H1 (cell line): ENCODE measurements around the gene FLT1. TPM values are rescaled to one million over a fixed set of nuclear protein-coding genes. Genes with fewer than 3 reads are reported as not detected.

Experiments
- CTCF ChIA-PET: fragments of 300-600 bp; sonication (Branson Sonifier 250); formaldehyde crosslinking; loops from one replicate; lab custom pipeline; 2021; ENCODE audit not compliant: partially characterized antibody; lab: Charles Lee
- POLR2A ChIA-PET: fragments of 300-600 bp; sonication (Branson Sonifier 250); formaldehyde crosslinking; loops from one replicate; lab custom pipeline; 2021; ENCODE audit warnings: inconsistent platforms; ENCODE audit not compliant: partially characterized antibody; lab: Charles Lee
- DNase-seq, 2 experiments: peaks; one replicate each; pipeline versions ENCODE4 v3.0.0 to v3.0.0-alpha.2; 2010 to 2022; ENCODE audit warnings: low spot score in 2 of 2, low read depth in 1 of 2, mixed read lengths in 1 of 2
- FAIRE-seq: peaks from 2 replicates; lab custom pipeline; 2011; peaks lifted over from hg19 to GRCh38; lab: Jason Lieb, UNC
- H2AFZ ChIP-seq: 2 replicates; pipeline ENCODE4 v1.8.1; 2012; ENCODE audit warnings: low read length, inconsistent platforms
- H2AK5ac ChIP-seq: 2 replicates; pipeline ENCODE4 v1.6.1; 2013; ENCODE audit warnings: low read depth, low read length
- H2BK120ac ChIP-seq: replicated peaks from 2 replicates; pipeline ENCODE3; 2013; ENCODE audit warnings: low read depth, low read length, inconsistent platforms
- H2BK12ac ChIP-seq: 2 replicates; pipeline ENCODE4 v1.6.1; 2013; ENCODE audit warnings: low read depth, low read length
- H2BK15ac ChIP-seq: 2 replicates; pipeline ENCODE4 v1.6.1; 2013; ENCODE audit warnings: low read length
- H2BK20ac ChIP-seq: 2 replicates; pipeline ENCODE4 v1.6.1; 2013; ENCODE audit warnings: low read length
- H2BK5ac ChIP-seq: 2 replicates; pipeline ENCODE4 v1.6.1; 2013; ENCODE audit warnings: low read depth, low read length
- H3K14ac ChIP-seq: 2 replicates; pipeline ENCODE4 v1.6.1; 2013; ENCODE audit warnings: inconsistent platforms; ENCODE audit not compliant: insufficient read length
- H3K18ac ChIP-seq: 2 replicates; pipeline ENCODE4 v1.6.1; 2013; ENCODE audit warnings: low read length; ENCODE audit errors: extremely low read depth
- H3K23ac ChIP-seq: 2 replicates; pipeline ENCODE4 v1.6.1; 2013; ENCODE audit warnings: inconsistent platforms; ENCODE audit not compliant: insufficient read length
- H3K23me2 ChIP-seq: 2 replicates; pipeline ENCODE4 v1.6.1; 2013; ENCODE audit warnings: low read depth, low read length
- H3K27ac ChIP-seq: 2 replicates; pipeline ENCODE4 v1.6.1; 2011; ENCODE audit warnings: low read depth, low read length, inconsistent platforms
- H3K27me3 ChIP-seq, 4 experiments: replicated peaks in 1 of 4; 1 replicate in 1 of 4; 2 replicates in 3 of 4; pipeline versions ENCODE4 v1.6.1 to v1.8.1; 2011 to 2013; ENCODE audit warnings: low read length in 3 of 4, mild to moderate bottlenecking in 3 of 4, inconsistent platforms in 2 of 4, mixed read lengths in 2 of 4, moderate library complexity in 1 of 4; ENCODE audit not compliant: control insufficient read depth in 3 of 4, insufficient read depth in 3 of 4; ENCODE audit errors: extremely low read depth in 1 of 4
- H3K36me3 ChIP-seq, 4 experiments: 2 replicates each; pipeline versions ENCODE4 v1.6.1 to v1.8.1; 2011 to 2013; ENCODE audit warnings: mild to moderate bottlenecking in 4 of 4, low read length in 3 of 4, moderate library complexity in 2 of 4, control low read depth in 1 of 4, inconsistent platforms in 1 of 4; ENCODE audit not compliant: insufficient read depth in 4 of 4, control insufficient read depth in 2 of 4
- H3K4ac ChIP-seq: replicated peaks from 2 replicates; pipeline ENCODE3; 2013; ENCODE audit warnings: low read length, low read depth, mixed read lengths, inconsistent platforms; ENCODE audit not compliant: insufficient read length
- H3K4me1 ChIP-seq, 4 experiments: replicated peaks in 1 of 4; 1 replicate in 1 of 4; 2 replicates in 3 of 4; pipeline versions ENCODE4 v1.6.1 to v1.8.1; 2011 to 2013; ENCODE audit warnings: low read length in 3 of 4, inconsistent platforms in 2 of 4, mixed read lengths in 1 of 4; ENCODE audit not compliant: insufficient read depth in 4 of 4, control insufficient read depth in 3 of 4
- H3K4me2 ChIP-seq, 2 experiments: 2 replicates each; pipeline versions ENCODE4 v1.6.1 to v1.8.1; 2011 to 2013; ENCODE audit warnings: low read depth in 2 of 2, low read length in 2 of 2, control low read depth in 1 of 2, inconsistent platforms in 1 of 2, mild to moderate bottlenecking in 1 of 2; ENCODE audit not compliant: insufficient read depth in 1 of 2
- H3K4me3 ChIP-seq, 4 experiments: fragments of 200-600, 300-600 bp in 1 of 4; sonication (generic), shearing (Covaris generic), sonication (Bioruptor Twin) in 1 of 4; 2 replicates each; pipeline versions ENCODE4 v1.5.1 to v1.8.1; 2011 to 2016; ENCODE audit warnings: low read length in 4 of 4, low read depth in 3 of 4, control low read depth in 2 of 4, inconsistent platforms in 2 of 4, mild to moderate bottlenecking in 2 of 4, mixed read lengths in 1 of 4, moderate library complexity in 1 of 4; ENCODE audit not compliant: insufficient read depth in 2 of 4; ENCODE audit errors: extremely low read depth in 1 of 4
- H3K56ac ChIP-seq: replicated peaks from 2 replicates; pipeline ENCODE3; 2013; ENCODE audit warnings: low read depth, mild to moderate bottlenecking, mixed read lengths, low read length, inconsistent platforms; ENCODE audit not compliant: insufficient read length
- H3K79me1 ChIP-seq: 2 replicates; pipeline ENCODE4 v1.6.1; 2013; ENCODE audit warnings: low read depth, low read length, control low read depth
- H3K79me2 ChIP-seq, 2 experiments: 2 replicates each; pipeline versions ENCODE4 v1.6.1 to v1.8.1; 2012 to 2013; ENCODE audit warnings: low read length in 2 of 2, mild to moderate bottlenecking in 2 of 2, inconsistent platforms in 1 of 2; ENCODE audit not compliant: insufficient read depth in 2 of 2, control insufficient read depth in 1 of 2
- H3K9ac ChIP-seq, 4 experiments: replicated peaks in 1 of 4; 1 replicate in 1 of 4; 2 replicates in 3 of 4; pipeline versions ENCODE4 v1.6.1 to v1.8.1; 2011 to 2013; ENCODE audit warnings: low read depth in 3 of 4, low read length in 3 of 4, control low read depth in 2 of 4, mild to moderate bottlenecking in 2 of 4, moderate library complexity in 2 of 4, inconsistent platforms in 1 of 4; ENCODE audit errors: extremely low read depth in 1 of 4
- H3K9me3 ChIP-seq, 2 experiments: 2 replicates each; pipeline versions ENCODE4 v1.6.1 to v1.8.1; 2012 to 2013; ENCODE audit warnings: mild to moderate bottlenecking in 2 of 2, moderate library complexity in 2 of 2, control low read depth in 1 of 2, inconsistent platforms in 1 of 2, low read depth in 1 of 2, low read length in 1 of 2, mixed read lengths in 1 of 2; ENCODE audit not compliant: insufficient read depth in 2 of 2
- H4K20me1 ChIP-seq, 2 experiments: replicated peaks in 1 of 2; 2 replicates each; pipeline versions ENCODE3 to v1.8.1; 2011 to 2013; ENCODE audit warnings: inconsistent platforms in 2 of 2, low read length in 2 of 2, mild to moderate bottlenecking in 1 of 2; ENCODE audit not compliant: insufficient read depth in 2 of 2, control insufficient read depth in 1 of 2
- H4K5ac ChIP-seq: 2 replicates; pipeline ENCODE4 v1.6.1; 2013; ENCODE audit warnings: low read length, low read depth, mixed read lengths, inconsistent platforms; ENCODE audit not compliant: insufficient read length
- H4K8ac ChIP-seq: 2 replicates; pipeline ENCODE4 v1.8.0; 2013; ENCODE audit warnings: mild to moderate bottlenecking, moderate library complexity, low read length, inconsistent platforms; ENCODE audit not compliant: insufficient read depth; ENCODE audit errors: extremely low read depth
- H4K91ac ChIP-seq: replicated peaks from 2 replicates; pipeline ENCODE3; 2013; ENCODE audit warnings: low read length, mixed read lengths, inconsistent platforms; ENCODE audit not compliant: insufficient read length
- CTBP2 ChIP-seq: IDR thresholded peaks from 2 replicates; pipeline ENCODE4 v1.7.0; 2011; ENCODE audit warnings: borderline replicate concordance, mild to moderate bottlenecking, moderate library complexity, mixed read lengths, low read length; ENCODE audit not compliant: insufficient read depth, insufficient read length
- CTCF ChIP-seq, 3 experiments: IDR thresholded peaks; 1 replicate in 2 of 3; 2 replicates in 1 of 3; pipeline versions ENCODE4 v1.5.1 to v1.6.1; 2011; ENCODE audit warnings: low read length in 3 of 3, mild to moderate bottlenecking in 3 of 3, inconsistent platforms in 2 of 3, low read depth in 1 of 3, moderate library complexity in 1 of 3; ENCODE audit not compliant: insufficient read depth in 1 of 3; ENCODE audit errors: control extremely low read depth in 1 of 3
- KDM5A ChIP-seq: fragments of 200-600 bp; IDR thresholded peaks from 2 replicates; pipeline ENCODE4 v1.7.1; 2012; ENCODE audit warnings: mild to moderate bottlenecking, low read length, inconsistent platforms, mixed read lengths
- PHF8 ChIP-seq: fragments of 200-600 bp; sonication (generic); conservative IDR thresholded peaks from 2 replicates; pipeline ENCODE4 v1.7.1; 2012; ENCODE audit warnings: low read depth, mild to moderate bottlenecking, inconsistent platforms, low read length, moderate library complexity
- RAD21 ChIP-seq, 2 experiments: IDR thresholded peaks in 1 of 2; conservative IDR thresholded peaks in 1 of 2; 2 replicates each; pipeline ENCODE4 v1.6.1; 2011; ENCODE audit warnings: low read depth in 2 of 2, low read length in 2 of 2, improper control_type of control experiment in 1 of 2, inconsistent platforms in 1 of 2, mild to moderate bottlenecking in 1 of 2, moderate library complexity in 1 of 2
- RFX5 ChIP-seq: IDR thresholded peaks from 2 replicates; pipeline ENCODE4 v1.6.1; 2011; ENCODE audit warnings: low read depth, low read length, improper control_type of control experiment, borderline replicate concordance
- SIX5 ChIP-seq: IDR thresholded peaks from 2 replicates; pipeline ENCODE4 v1.6.1; 2011; ENCODE audit warnings: mild to moderate bottlenecking, low read depth, low read length
- SRF ChIP-seq: IDR thresholded peaks from 2 replicates; pipeline ENCODE4 v1.6.1; 2011; ENCODE audit warnings: mild to moderate bottlenecking, low read depth, low read length, moderate library complexity
- TAF7 ChIP-seq: optimal IDR thresholded peaks from 2 replicates; pipeline ENCODE3; 2011; ENCODE audit warnings: low read depth, mild to moderate bottlenecking, inconsistent platforms, low read length, moderate library complexity, borderline replicate concordance
- WGBS, 2 experiments: shearing (Covaris generic) in 1 of 2; methylation state at CpG; one replicate each; pipeline versions ENCODE4 v1.1.6 to v1.1.7; 2013 to 2015; ENCODE audit warnings: low lambda C conversion rate in 2 of 2, mixed read lengths in 2 of 2, inconsistent platforms in 1 of 2, low coverage in 1 of 2, missing lambda C conversion rate in 1 of 2; ENCODE audit not compliant: insufficient replicate concordance in 2 of 2, insufficient coverage in 1 of 2, insufficient read length in 1 of 2; ENCODE audit errors: extremely low coverage in 1 of 2, missing lambda C conversion rate in 1 of 2; 5-methylcytosine and 5-hydroxymethylcytosine counted together
- polyA plus RNA-seq, 7 experiments: library from polyadenylated mRNA; depleted of rRNA in 3 of 7; stranded (reverse) in 5 of 7; unstranded in 2 of 7; fragments of >200 nt in 5 of 7; fragments of 200-250 nt in 2 of 7; gene quantifications; 1 replicate in 5 of 7; 2 replicates in 1 of 7; 4 replicates in 1 of 7; pipeline versions ENCODE4 v1.2.1 to v1.2.3, GENCODE V29; 2011 to 2013; ENCODE audit warnings: missing spikeins in 2 of 7, mixed read lengths in 2 of 7
- total RNA-seq: library from RNA; stranded (reverse); fragmentation: NEBNext Ultra II Directional; extraction: Animal tissue kit (Norgen Biotek cat#: 25700); gene quantifications from 2 replicates; pipeline ENCODE4 v1.2.1, GENCODE V29; 2021

Gene FLT1
- total and polyA plus RNA-seq, 2 of the 8 experiments (the other 6 are each of a cell fraction or from before 2014, with no cell fraction given), result 19.7 to 90.2 TPM

- H2AK5ac ChIP-seq, result no peak overlapping the region
- H3K4me3 ChIP-seq, result no peak overlapping the region
- ChIA-PET CTCF (interaction anchor here (0.7 to 4.1 kb wide), 5 partner anchors 11 to 312 kb away, joined by 3 to 20 read pairs (median 3); no protein-coding TSS in a partner anchor), POLR2A (interaction anchor here (0.7 kb wide), 1 partner anchor 18 kb away, joined by 3 read pairs; no protein-coding TSS in a partner anchor)
- no peaks in the 10 kb centered on the region for H3K79me1 ChIP-seq
- no peak overlapping the region for H2BK120ac ChIP-seq
- no peak overlapping the region for H3K9ac ChIP-seq
- no peak overlapping the region for H4K91ac ChIP-seq
- no peaks in the 10 kb centered on the region for H3K23me2 ChIP-seq
- no peak overlapping the region for H3K27ac ChIP-seq
- H3K4me2 ChIP-seq, result no peak overlapping the region
- H4K8ac ChIP-seq, result no peak overlapping the region
- no peaks in the 10 kb centered on the region for H3K27me3 ChIP-seq
- peaks cover 0 to 6% (median 3%) of the 10 kb centered on the region in 4 experiments; a peak in 2 of 8 replicates for H3K36me3 ChIP-seq
- H2BK15ac ChIP-seq, result no peak overlapping the region
- H3K9me3 ChIP-seq, result no peaks in the 10 kb centered on the region
- H2BK12ac ChIP-seq, result no peak overlapping the region
- no peak overlapping the region for H2BK20ac ChIP-seq
- WGBS, 2 experiments, result 88% methylated on average over 6 of the region's 6 CpGs; no CpG with 5 or more reads in 1 of the 2 experiments
- no peak overlapping the region for H3K56ac ChIP-seq
- H3K4me1 ChIP-seq, result peaks cover 0 to 4% (median under 1%) of the 10 kb centered on the region in 4 experiments; a peak in 2 of 7 replicates
- no peak overlapping the region for H4K5ac ChIP-seq
- no peak overlapping the region for H2AFZ ChIP-seq
- no peak overlapping the region for H3K14ac ChIP-seq
- no peak for FAIRE-seq
- H3K23ac ChIP-seq, result no peak overlapping the region
- no peak overlapping the region for H3K4ac ChIP-seq
- TF ChIP-seq KDM5A, result no peak
- no peak for TF ChIP-seq SIX5
- TF ChIP-seq CTBP2, result no peak
- no peak for TF ChIP-seq PHF8
- TF ChIP-seq TAF7, result no peak
- peak; percentile 41 to 57 for TF ChIP-seq RAD21 (IDR thresholded peaks at IDR 0.05 in 1 of 2, conservative IDR thresholded peaks at IDR 0.05 in 1 of 2; ENCODE audit: low read depth in 2 of 2, low read length in 2 of 2)
- TF ChIP-seq SRF, result no peak
- TF ChIP-seq CTCF (IDR thresholded peaks at IDR 0.05; ENCODE audit: control extremely low read depth in 1 of 3, insufficient read depth in 1 of 3, low read depth in 1 of 3, low read length in 3 of 3), result peak in 2 of 3 experiments; percentile 30 to 45; a peak in 2 of 4 replicates
- TF ChIP-seq RFX5, result 0 out of 2 replicates have a peak, but pooled peaks have one; percentile 55
- no peaks in the 10 kb centered on the region for H3K79me2 ChIP-seq
- peaks cover 0 to 2% of the 10 kb centered on the region in 2 experiments for H4K20me1 ChIP-seq
- no peak overlapping the region for H2BK5ac ChIP-seq
- H3K18ac ChIP-seq, result no peak overlapping the region
- no peak for DNase-seq
These were observed 181.3 kb downstream of the FLT1 start for GRCh38 chr13:28313579-28313978.
